ENCODE measurements around the gene GTPBP4.
"Not testable (repeated sequence)": the region's sequence is repeated elsewhere in the genome, so short reads cannot be mapped to it uniquely, and the experiment has no call there.

The GTPBP4 gene

DNA sequence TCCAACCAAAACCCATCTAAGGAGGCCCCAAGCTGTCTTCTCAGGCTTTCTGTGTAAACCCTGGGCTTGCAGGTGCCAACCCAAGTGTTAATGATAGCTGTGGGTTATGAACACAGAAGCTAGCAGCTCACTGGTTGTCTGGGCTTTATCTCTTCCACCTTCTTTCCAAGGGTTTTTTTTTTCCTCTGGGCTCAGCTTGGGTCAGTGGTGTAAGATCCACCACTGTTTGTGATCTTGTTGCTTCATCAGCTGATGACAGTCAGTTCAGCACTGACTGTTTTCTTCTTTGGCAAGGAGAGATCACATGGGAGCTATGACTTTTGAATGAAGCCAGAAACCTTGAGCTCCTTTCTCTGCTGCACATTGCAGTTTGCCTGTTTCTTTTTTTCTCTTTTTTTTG is 4.6 kb downstream of the GTPBP4 start:
- no peak for DNase-seq

DNA sequence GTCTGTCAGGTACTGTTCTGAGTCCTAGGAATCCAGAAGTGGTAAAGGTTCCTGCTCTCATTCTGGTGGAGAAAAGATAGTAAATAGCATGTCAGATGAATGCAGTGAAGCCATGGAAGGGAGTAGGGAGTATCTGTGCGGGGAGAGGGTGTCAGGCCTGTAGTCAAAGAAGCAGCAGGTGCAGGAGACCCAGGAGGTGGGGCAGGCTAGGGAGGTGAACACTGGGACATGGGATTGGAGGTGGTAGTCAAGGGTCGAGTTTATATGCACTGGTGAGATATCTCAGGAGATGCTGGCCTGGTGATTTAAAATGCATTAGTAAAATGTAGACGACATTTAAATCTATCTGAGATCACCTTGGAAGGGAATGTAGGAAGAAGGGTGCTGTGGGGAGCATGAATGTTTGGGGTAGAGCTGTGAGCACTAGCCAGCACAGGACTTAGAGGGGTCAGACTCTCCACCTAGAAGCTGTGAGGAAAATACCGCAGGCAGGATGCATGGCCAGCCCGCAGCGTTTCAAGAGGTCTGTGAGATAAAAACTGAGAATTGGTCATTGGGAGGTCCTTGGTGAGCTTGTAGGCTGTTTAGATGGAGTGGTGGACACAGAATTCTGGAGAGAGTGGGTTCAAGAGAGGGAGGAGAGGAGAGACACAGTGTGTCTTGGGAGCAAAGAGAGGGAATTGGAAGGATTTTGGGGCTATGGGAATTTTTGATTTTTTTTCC is 6.8 kb downstream of the GTPBP4 start:
- DNase-seq, result no peak

- no peak for DNase-seq
Measured at GRCh38 chr10:995559-995926, 7.3 kb downstream of the GTPBP4 start.

DNA sequence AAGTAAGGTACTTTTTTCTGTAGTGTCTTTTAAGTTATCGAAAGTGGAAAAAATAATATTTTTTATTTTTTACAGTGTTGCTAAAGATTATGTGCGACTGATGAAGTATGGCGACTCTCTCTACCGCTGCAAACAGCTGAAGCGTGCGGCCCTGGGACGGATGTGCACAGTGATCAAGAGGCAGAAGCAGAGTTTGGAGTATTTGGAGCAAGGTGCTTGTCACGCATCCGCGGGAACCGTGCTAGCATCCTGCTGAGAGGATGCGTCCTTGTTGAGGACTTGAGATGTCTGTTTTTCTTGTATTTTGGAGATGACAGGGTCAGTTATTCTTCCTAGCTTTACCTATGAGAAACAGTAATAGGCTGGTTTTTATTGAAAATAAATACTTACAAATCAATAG is 7.8 kb downstream of the GTPBP4 start:
- DNase-seq, result no peak

DNA sequence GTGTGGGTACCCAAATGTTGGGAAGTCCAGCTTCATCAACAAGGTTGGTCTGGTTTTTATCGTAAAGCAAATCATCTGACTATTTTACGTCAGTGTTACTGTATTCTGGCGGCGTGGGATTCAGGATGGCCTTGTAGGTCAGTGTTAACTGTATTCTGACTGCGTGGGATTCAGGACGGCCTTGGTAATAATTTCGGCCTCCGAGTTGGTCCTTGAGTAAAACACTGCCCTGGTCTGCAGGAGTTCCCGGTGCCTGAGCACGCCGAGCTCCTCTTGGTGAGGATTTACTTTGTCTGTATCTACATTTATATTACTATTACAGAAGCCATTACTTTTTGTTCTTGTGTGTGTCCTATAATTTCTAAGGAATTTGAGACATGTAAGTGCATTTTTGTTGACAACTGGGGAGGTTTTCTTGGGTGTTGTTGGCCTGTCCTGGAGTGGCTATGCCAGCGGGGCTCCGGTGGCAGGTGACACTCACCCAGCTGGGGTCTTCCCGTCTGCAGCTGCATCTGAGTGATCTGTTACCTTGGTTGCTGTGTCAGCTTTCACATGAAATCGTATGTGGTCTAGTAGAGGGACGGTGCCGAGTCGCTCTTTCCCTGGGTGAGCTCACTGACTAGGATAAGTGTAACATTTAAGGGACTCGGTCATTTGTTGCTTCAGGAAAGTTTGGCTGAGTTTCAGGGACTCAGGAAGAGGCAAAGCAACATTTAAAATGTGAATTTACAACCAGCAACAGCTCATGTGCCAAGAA is 9.2 kb downstream of the GTPBP4 start:
- no peak for DNase-seq

DNA sequence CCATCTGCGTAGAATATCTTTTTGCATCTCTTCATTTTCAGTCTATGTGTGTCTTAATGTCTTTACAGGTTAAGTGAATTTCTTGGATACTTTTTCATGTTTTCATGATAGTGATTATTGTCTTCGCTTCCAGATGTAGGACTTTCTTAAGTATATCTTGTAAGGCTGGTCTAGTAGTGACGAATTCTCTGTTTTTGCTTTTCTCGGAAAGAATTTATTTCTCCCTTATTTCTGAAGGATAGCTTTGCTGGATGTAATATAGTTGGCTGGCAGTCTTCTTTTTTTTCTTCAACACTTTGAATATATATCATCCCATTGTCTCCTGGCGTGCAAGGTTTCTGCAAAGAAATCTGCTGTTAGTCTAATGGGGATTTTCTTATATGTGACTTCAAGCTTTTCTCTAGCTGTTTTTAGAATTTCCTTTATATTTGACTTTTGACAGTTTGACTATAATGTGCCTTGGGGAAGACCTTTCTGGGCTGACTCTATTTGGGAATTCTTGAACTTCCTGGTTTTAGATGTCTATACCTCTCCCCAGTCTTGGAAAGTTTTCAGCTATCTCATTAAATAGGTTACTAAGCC is 14.3 kb downstream of the GTPBP4 start:
- no peak for DNase-seq

DNA sequence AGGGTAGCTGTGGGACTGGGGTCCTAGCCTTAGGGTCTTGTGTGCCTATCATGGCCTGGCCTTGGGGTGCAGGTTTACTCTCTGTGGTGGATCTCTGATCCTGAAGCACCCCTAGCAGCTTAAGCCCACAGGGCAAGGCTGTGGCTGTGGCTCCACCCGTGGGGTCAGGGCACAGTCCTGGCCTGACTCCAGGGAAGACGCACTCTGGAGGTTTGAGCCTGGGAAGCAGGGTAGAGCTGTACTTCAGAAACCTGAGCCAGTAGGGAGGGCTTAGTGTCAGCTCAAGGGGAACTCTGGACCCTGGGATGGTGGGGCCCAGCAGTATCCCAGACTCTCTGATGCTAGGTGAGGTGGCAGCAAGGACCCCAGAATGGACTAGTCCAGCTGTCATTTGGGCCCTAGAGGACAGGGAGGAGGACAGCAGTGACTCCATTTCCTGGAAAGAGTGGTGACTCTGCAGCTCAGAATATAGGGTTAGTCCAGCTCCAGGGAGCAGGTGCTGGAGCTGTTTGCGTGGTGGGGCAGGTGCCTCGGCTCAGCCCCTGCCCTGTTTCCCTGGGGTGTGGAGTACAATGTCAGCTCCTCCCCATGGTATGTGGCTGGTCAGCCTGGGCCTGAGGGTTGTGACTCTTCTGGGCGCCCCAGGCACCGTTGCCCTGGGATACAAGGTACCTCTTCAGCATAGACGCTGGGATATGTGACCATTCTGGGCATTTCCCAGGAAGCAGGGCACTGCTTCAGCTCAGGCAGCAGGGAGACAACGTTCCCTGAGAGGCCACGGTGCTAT is 15.8 kb downstream of the GTPBP4 start:
- DNase-seq, result no peak

GRCh38 chr10:1006573-1006972 is 18.3 kb downstream of the GTPBP4 start:
- DNase-seq, result no peak

DNA sequence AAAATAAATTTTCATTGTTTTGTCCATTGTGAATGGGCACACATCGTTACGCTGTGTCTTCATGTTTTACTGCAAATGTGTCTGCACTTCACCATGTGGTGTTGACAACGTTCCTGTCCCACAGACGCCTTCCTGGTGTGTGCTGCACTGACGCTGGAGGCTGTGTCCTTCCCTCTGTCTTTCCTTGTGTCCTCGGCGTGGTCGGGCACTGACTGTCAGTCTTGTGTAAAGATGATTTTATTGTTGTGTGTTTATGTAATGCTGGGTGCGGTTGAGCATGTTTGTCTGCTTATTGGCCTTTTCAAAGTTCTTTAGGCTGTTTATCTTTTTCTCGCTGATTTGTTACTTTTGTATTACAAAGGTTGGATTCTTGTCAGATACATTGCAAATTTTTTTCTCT is 19.3 kb downstream of the GTPBP4 start:
- no peak for DNase-seq

- DNase-seq, result no peak
Measured at GRCh38 chr10:1009071-1009494, 20.8 kb downstream of the GTPBP4 start.

DNA sequence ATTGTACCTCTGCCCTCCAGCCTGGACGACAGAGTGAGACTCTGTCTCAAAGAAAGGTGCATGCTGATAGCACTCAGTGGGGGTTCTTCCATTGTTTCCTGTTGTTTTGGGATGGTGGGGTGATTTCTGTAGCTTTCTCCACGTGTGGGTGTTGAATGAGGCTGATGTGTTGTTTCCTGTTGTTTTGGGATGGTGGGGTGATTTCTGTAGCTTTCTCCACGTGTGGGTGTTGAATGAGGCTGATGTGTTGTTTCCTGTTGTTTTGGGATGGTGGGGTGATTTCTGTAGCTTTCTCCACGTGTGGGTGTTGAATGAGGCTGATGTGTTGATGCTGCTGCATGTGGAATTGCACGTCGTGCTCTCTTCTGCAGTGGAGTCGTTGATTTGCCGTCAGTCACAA is 21.7 kb downstream of the GTPBP4 start:
- DNase-seq, result not testable (repeated sequence)

- no peak for DNase-seq
Measured at GRCh38 chr10:1010703-1011102, 22.5 kb downstream of the GTPBP4 start.

DNA sequence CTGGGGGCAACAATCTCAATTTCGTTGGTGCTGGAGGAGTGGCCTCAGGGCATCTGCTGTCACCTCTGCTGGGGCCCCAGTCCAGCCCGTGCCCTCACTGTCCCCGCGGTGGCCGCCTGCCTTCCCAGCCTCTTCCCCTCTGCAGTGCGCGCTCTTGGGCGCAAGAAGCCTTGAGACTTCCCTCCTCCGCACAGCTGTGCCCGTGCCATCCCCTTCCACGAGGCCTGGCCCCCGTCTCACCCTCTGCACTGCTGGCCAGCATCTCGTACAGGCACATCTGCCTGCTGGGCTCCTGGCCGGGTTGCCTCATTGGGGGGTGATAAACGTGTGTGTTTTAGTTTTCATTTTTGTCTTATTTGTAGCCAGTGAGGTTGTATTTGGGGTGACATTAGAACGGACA is 23.5 kb downstream of the GTPBP4 start:
- DNase-seq, result no peak

GRCh38 chr10:1015688-1016087 is 27.5 kb downstream of the GTPBP4 start:
- no peak for DNase-seq

GRCh38 chr10:1019362-1019761 is 31.1 kb downstream of the GTPBP4 start:
- no peak for DNase-seq

GRCh38 chr10:1020460-1020859 is 32.2 kb downstream of the GTPBP4 start:
- DNase-seq, result no peak

GRCh38 chr10:1020958-1021357 is 32.7 kb downstream of the GTPBP4 start:
- DNase-seq, result no peak

- DNase-seq, result no peak
Measured at GRCh38 chr10:1022413-1022812, 34.2 kb downstream of the GTPBP4 start.

GRCh38 chr10:1024103-1024502 is 35.9 kb downstream of the GTPBP4 start:
- DNase-seq, result no peak

DNA sequence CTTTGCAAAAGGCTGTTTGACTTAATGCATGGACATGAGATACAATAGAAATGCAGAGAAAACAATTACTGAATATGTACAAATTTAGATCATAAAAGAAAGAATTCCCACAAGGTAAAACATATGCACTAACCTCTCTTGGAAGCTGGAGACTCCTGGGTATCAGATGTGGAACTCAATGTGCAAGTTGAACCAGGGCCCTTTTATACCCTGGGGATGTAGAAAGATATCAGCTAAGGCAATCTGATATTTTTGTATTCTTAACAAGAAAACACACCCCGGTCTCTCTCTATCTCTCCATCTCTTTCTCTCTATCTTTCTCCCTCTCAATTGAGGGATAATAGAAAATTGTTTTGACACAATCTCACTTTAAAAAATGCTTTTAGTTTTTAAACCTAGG is 37.4 kb downstream of the GTPBP4 start, which contains the start of gene IDI2:
TSS of gene IDI2 (minus strand) at position 177 of the 400 bp plus-strand sequence. CDS start 1,136 bp downstream, outside the sequence.
- DNase-seq, result no peak

DNA sequence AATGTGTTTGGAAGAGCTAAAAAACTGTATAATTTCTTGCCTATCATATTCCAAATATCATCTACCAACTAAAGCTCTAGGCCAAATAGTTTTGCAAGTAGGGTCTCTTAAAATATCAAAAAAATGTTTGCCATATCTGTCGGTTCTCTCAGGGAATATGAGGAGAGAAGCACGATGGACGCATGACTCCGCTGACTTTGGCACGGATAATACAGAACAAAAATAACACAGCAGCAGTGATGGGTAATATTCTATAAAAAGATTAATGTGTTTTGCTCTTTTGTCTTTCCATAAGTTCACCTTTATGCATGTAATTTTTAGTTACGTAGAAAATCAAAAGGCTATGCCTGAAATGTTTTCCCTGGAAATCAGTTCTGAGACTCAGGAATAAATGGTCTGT is 38.3 kb downstream of the GTPBP4 start:
- no peak for DNase-seq

DNA sequence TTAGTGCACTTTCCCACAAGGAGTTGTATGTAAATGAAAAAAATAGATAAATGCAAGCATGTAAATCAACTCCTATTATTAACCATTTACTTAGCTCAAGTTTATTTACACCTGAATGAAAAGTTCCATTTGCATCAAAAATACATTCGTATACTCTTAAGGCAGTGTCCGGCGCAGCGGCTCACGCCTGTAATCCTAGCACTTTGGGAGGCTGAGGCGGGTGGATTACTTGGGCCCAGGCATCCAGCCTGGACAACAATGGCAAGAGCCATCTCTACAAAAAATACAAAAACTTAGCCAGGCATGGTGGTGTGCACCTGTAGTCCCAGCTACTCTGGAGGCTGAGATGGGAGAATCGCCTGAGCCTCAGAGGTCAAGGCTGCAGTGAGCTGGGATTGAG is 41.6 kb downstream of the GTPBP4 start:
- no peak for DNase-seq

DNA sequence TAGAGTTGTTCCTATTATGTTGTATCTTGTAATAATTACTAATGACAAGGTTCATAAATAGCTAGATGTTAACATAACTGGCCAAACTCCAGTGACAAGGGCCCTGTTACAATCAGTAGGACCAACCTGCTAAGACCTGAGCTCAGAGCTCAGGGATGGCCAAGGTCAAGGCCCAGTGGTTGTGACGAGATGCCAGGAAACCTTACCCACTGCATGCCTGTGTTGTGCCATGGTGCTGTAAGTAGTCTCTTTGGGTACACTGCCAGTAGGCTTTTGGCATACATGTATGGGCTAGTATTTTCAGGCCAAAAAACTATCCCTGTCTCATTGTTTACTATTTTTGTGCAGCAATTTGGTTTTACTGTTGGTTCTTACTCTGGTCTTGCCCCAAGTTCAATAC is 45.4 kb downstream of the GTPBP4 start:
- no peak for DNase-seq

All from fibroblast of upper back skin (primary cell).